Fibroblast of the aortic adventitia (primary cell): ENCODE results near the gene PAFAH1B2. TPM values are rescaled to one million over a fixed set of nuclear protein-coding genes. Genes with fewer than 3 reads are reported as not detected.
"Not testable (repeated sequence)": the region's sequence is repeated elsewhere in the genome, so short reads cannot be mapped to it uniquely, and the experiment has no call there.

Experiments used
- DNase-seq: peaks from one replicate; pipeline ENCODE4 v3.0.0-alpha.2; 2010; ENCODE audit warnings: low read depth
- H3K4me3 ChIP-seq: 2 replicates; pipeline ENCODE4 v1.5.1; 2011; ENCODE audit warnings: low read depth, mild to moderate bottlenecking, control low read depth, low read length, moderate library complexity
- CTCF ChIP-seq: IDR thresholded peaks from 2 replicates; pipeline ENCODE4 v1.5.1; 2011; ENCODE audit warnings: mild to moderate bottlenecking, low read length, control low read depth, inconsistent platforms; ENCODE audit not compliant: insufficient read depth
- total RNA-seq: library from RNA; depleted of rRNA; stranded (reverse); fragments of >200 nt; gene quantifications from 2 replicates; pipeline ENCODE4 v1.2.3, GENCODE V29; 2012; ENCODE audit warnings: low replicate concordance

PAFAH1B2 gene
- total RNA-seq, 1 donor, result 161 TPM

DNA sequence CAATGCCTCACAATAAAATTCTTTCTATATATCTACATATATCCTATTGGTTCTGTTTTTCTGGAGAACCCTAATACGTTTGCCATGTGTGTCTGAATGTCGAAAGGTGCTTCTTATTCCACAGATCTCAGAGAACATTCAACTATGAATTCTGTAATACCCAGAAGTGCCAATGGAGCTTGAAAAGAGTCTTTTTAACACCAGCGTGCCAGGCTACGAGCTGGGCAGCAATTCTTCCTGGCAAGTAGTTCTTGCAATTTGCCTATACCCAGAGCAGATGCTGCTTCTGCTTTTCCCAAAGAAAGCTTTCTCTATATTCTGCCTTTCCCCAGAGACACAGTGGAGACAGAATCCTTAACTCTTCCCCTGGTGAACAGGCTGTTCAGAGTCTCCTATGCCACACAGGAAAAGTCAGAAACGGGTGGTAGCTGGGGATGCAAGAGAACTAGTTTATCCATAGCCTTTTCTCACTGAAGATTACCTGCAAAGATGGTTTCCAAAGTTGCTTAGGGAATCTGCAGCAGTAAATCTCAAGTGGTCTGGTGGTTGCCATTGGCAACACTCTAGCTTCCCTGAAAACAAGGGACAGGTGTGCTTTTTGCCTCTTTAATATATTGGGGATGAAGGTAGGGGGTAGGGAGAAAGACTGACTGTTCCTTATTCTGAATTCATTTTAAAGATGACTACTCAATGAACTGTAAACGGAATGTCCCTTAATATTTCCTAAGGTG, 16.8 kb upstream of the PAFAH1B2 start:
- H3K4me3 ChIP-seq, result no peak overlapping the region
- TF ChIP-seq CTCF, result no peak
- DNase-seq, result no peak

DNA sequence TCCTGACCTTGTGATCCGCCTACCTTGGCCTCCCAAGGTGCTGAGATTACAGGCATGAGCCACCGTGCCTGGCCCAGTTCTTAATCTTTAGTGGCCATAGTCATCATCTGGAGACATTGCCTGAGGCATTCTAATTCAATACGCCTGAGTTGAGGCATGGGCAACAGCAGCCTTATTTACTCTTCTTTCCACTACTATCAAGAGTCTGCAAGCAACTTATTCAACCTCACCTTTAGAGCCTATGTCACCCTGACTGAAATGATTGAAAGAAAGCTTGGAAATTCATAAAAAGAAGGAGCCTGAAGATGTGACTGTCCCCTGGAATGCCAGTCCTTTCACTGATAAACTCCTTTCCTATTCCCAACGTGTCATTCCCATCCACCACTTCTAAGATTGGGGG, 15.8 kb upstream of the PAFAH1B2 start:
- no peak for TF ChIP-seq CTCF
- DNase-seq, result no peak
- no peak overlapping the region for H3K4me3 ChIP-seq

DNA sequence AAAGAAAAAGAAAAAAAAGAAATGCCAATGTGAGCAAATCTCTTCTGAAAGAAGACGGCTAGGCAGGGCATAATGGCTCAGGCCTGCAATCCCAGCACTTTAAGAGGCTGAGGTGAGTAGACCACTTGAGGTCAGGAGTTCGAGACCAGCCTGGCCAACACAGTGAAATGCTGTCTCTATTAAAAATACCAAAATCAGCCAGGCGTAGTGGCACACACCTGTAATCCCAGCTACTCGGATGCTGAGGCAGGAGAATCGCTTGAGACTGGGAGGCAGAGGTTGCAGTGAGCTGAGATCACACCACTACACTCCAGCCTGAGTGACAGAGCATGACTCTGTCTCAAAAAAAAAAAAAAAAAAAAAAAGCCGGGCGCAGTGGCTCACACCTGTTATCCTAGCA, 13.7 kb upstream of the PAFAH1B2 start:
- not testable (repeated sequence) for DNase-seq, H3K4me3 ChIP-seq

DNA sequence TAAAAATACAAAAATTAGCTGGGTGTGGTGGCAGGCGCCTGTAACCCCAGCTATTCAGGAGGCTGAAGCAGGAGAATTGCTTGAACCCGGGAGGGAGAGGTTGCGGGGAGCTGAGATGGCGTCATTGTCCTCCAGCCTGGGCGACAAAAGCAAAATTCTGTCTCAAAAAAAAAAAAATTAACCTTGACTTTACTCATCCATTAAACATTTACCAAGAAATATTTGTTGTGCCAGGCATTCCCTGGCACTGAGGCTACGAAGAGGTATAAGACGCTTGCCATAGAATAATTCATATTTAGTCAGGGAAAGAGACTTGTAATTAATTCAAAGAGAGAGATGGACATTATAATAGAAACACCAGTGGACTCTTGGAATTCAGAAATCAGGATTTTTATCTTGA, 13.2 kb upstream of the PAFAH1B2 start:
- no peak for TF ChIP-seq CTCF
- no peak for DNase-seq
- H3K4me3 ChIP-seq, result no peak overlapping the region

DNA sequence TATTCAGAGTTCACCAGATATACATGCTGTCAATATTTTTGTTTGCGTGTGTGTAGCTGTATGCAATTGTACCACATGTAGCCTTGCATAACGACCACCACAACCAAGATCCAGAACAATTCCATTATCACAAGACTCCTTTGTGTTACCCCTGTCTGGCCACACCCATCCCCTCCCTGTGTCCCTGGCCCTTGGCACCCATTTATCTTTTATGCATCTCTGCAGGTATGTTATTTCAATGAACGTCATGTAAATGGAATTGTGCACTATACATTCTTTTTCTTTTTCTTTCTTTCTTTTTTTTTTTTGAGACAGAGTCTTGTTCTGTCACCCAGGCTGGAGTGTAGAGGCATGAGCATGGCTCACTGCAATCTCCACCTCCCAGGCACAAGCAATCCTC, 9.7 kb upstream of the PAFAH1B2 start:
- no peak for DNase-seq
- TF ChIP-seq CTCF, result no peak
- H3K4me3 ChIP-seq, result no peak overlapping the region

- not testable (repeated sequence) for DNase-seq, H3K4me3 ChIP-seq
Measured at GRCh38 chr11:117134979-117135378, 9.1 kb upstream of the PAFAH1B2 start.

GRCh38 chr11:117137223-117138086, 6.6 kb upstream of the PAFAH1B2 start:
- H3K4me3 ChIP-seq, DNase-seq: not testable (repeated sequence)

GRCh38 chr11:117143390-117143789, 697 bp upstream of the PAFAH1B2 start:
- H3K4me3 ChIP-seq, result peak overlapping the region; percentile 91
- no peak for TF ChIP-seq CTCF
- DNase-seq, result peak; percentile 58
